ENCODE measurements around the gene TBX5.

Gene TBX5

GRCh38 chr12:114405519-114406271, at the start of gene TBX5:
TSS of gene TBX5 (minus strand) at chr12:114406144. CDS start at chr12:114403898, 2,246 bp downstream.
- peaks cover 100% of the 10 kb centered on the region for H3K27me3 ChIP-seq (ENCODE audit: control insufficient read depth, insufficient read depth, low read length)
- no peaks in the 10 kb centered on the region for H3K9me3 ChIP-seq (ENCODE audit: control insufficient read depth, insufficient read depth, low read length)
- H3K4me3 ChIP-seq (ENCODE audit: low read depth, low read length), result no peak within 1 kb of the TSS
- H3K9ac ChIP-seq (ENCODE audit: low read depth, low read length), result no peak within 1 kb of the TSS
- H3K36me3 ChIP-seq (ENCODE audit: control insufficient read depth, insufficient read depth, low read length), result no peaks in the 10 kb centered on the region
- no peak within 1 kb of the TSS for H3K27ac ChIP-seq (ENCODE audit: low read depth, low read length)
- H3K4me1 ChIP-seq (ENCODE audit: control insufficient read depth, insufficient read depth, low read length), result peaks cover 46% of the 10 kb centered on the region

DNA sequence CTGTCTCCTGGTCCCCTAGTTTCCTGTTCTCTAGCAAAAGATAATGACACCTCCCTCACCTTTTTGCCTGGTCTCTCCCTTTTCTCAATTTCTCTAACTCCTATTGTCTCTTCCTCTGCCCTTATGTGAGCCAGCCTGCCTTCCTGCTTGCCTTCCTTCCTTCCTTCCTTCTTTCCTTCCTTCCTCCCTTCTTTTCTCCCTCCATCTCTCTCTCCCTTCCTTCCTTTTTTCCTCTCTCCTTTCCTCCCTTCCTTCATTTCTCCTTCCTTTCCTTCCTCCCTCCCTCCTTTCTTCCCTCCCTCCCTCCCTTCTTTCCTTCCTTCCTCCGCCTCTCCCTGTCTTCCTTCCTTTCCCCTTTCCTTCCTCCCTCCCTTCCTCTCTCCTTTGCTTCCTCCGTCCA, 45.7 kb upstream of the TBX5 start:
- Histone ChIP-seq H3K9ac (ENCODE audit: low read depth, low read length) (no peak overlapping the region), H3K36me3 (ENCODE audit: control insufficient read depth, insufficient read depth, low read length) (no peaks in the 10 kb centered on the region), H3K27me3 (ENCODE audit: control insufficient read depth, insufficient read depth, low read length) (peaks cover 88% of the 10 kb centered on the region), H3K9me3 (ENCODE audit: control insufficient read depth, insufficient read depth, low read length) (no peaks in the 10 kb centered on the region), H3K4me1 (ENCODE audit: control insufficient read depth, insufficient read depth, low read length) (peaks cover 19% of the 10 kb centered on the region), H3K27ac (ENCODE audit: low read depth, low read length) (no peak overlapping the region), H3K4me3 (ENCODE audit: low read depth, low read length) (no peak overlapping the region)

- Histone ChIP-seq H3K4me3 (ENCODE audit: low read depth, low read length) (no peak overlapping the region), H3K9ac (ENCODE audit: low read depth, low read length) (no peak overlapping the region), H3K36me3 (ENCODE audit: control insufficient read depth, insufficient read depth, low read length) (no peaks in the 10 kb centered on the region), H3K27ac (ENCODE audit: low read depth, low read length) (no peak overlapping the region), H3K9me3 (ENCODE audit: control insufficient read depth, insufficient read depth, low read length) (no peaks in the 10 kb centered on the region), H3K27me3 (ENCODE audit: control insufficient read depth, insufficient read depth, low read length) (peaks cover 91% of the 10 kb centered on the region), H3K4me1 (ENCODE audit: control insufficient read depth, insufficient read depth, low read length) (peaks cover 19% of the 10 kb centered on the region)
These were observed 44.8 kb upstream of the TBX5 start for GRCh38 chr12:114450515-114451300.

- Histone ChIP-seq H3K36me3 (ENCODE audit: control insufficient read depth, insufficient read depth, low read length) (no peaks in the 10 kb centered on the region), H3K4me1 (ENCODE audit: control insufficient read depth, insufficient read depth, low read length) (peaks cover 19% of the 10 kb centered on the region), H3K27ac (ENCODE audit: low read depth, low read length) (no peak overlapping the region), H3K9ac (ENCODE audit: low read depth, low read length) (no peak overlapping the region), H3K27me3 (ENCODE audit: control insufficient read depth, insufficient read depth, low read length) (peaks cover 95% of the 10 kb centered on the region), H3K9me3 (ENCODE audit: control insufficient read depth, insufficient read depth, low read length) (no peaks in the 10 kb centered on the region), H3K4me3 (ENCODE audit: low read depth, low read length) (no peak overlapping the region)
These were observed 44.1 kb upstream of the TBX5 start for GRCh38 chr12:114450019-114450418.

DNA sequence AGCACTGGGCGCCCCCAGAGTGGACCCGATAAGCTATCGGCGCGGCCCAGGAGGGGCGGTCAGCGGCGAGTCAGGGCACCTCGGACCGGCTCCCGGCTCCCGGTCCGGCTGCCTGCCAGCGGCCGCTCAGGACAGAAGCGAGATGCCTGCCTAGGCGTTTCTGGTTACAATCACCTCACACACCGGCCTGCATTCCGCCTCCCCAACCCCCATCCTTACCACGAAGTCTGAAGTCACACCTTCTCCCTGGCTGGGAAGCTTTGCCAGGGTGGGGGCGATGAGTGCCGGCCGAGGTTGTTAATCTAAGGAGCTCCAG, 42.6 kb upstream of the TBX5 start:
- peak overlapping the region; percentile 11; the same call in 1 of the 2 replicates for H3K4me3 ChIP-seq (ENCODE audit: low read depth, low read length)
- H3K4me1 ChIP-seq (ENCODE audit: control insufficient read depth, insufficient read depth, low read length), result peaks cover 24% of the 10 kb centered on the region
- H3K36me3 ChIP-seq (ENCODE audit: control insufficient read depth, insufficient read depth, low read length), result no peaks in the 10 kb centered on the region
- no peak overlapping the region for H3K27ac ChIP-seq (ENCODE audit: low read depth, low read length)
- no peak overlapping the region for H3K9ac ChIP-seq (ENCODE audit: low read depth, low read length)
- peaks cover 98% of the 10 kb centered on the region for H3K27me3 ChIP-seq (ENCODE audit: control insufficient read depth, insufficient read depth, low read length)
- no peaks in the 10 kb centered on the region for H3K9me3 ChIP-seq (ENCODE audit: control insufficient read depth, insufficient read depth, low read length)

GRCh38 chr12:114447799-114448617, 42.1 kb upstream of the TBX5 start:
- Histone ChIP-seq H3K4me3 (ENCODE audit: low read depth, low read length) (peak overlapping the region; percentile 11; the same call in 1 of the 2 replicates), H3K9me3 (ENCODE audit: control insufficient read depth, insufficient read depth, low read length) (no peaks in the 10 kb centered on the region), H3K27me3 (ENCODE audit: control insufficient read depth, insufficient read depth, low read length) (peaks cover 100% of the 10 kb centered on the region), H3K9ac (ENCODE audit: low read depth, low read length) (no peak overlapping the region), H3K27ac (ENCODE audit: low read depth, low read length) (no peak overlapping the region), H3K4me1 (ENCODE audit: control insufficient read depth, insufficient read depth, low read length) (peaks cover 24% of the 10 kb centered on the region), H3K36me3 (ENCODE audit: control insufficient read depth, insufficient read depth, low read length) (no peaks in the 10 kb centered on the region)

- H3K4me1 ChIP-seq (ENCODE audit: control insufficient read depth, insufficient read depth, low read length), result peaks cover 24% of the 10 kb centered on the region
- H3K27me3 ChIP-seq (ENCODE audit: control insufficient read depth, insufficient read depth, low read length), result peaks cover 100% of the 10 kb centered on the region
- H3K36me3 ChIP-seq (ENCODE audit: control insufficient read depth, insufficient read depth, low read length), result no peaks in the 10 kb centered on the region
- no peaks in the 10 kb centered on the region for H3K9me3 ChIP-seq (ENCODE audit: control insufficient read depth, insufficient read depth, low read length)
- no peak overlapping the region for H3K9ac ChIP-seq (ENCODE audit: low read depth, low read length)
- no peak overlapping the region for H3K27ac ChIP-seq (ENCODE audit: low read depth, low read length)
- no peak overlapping the region for H3K4me3 ChIP-seq (ENCODE audit: low read depth, low read length)
These were observed 41.4 kb upstream of the TBX5 start for GRCh38 chr12:114447274-114447716.

DNA sequence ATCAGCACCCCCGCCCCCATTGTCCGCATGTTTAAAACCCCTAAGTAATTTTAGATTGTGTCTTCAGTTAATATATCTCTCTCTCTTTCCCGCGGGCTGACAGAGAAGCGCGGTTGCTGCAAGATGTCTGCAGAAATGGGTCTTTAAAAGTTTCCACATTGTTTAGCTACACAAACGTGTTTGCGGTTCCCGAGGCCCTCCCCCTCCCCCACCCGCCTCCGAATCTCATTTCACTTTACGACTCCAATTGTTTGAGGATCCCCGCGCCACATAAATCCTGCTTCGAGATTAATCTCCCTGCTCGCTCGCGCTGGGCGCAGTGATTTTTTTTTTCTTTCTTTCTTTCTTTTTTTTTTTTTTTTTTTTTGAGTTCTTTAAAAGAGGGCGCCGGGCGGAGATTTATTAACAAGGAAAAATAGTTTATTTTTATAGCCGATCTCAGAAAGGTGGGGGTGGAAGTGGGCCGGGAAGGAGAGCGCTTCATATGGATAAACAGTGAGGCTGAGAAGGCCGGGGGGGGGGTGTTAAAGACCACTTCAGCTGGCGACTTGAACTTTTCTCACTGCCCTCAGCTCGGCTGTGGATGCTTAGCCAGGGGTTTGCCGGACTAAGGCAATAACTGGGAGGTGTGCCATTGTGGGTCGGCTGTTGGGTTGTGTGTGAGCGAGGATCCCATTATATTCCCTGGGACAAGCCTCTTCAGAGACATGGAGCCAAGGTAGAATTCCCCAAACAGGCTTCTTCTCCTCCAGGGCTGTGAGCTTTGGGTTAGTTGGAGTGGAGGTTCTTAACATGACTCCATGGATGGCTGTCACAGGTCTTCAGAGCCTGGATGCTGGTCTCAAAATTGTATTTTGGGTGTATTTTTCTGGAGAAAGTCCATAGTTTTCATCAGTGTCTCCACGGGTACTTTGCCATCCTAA, 39.7 kb upstream of the TBX5 start:
- Histone ChIP-seq H3K27ac (ENCODE audit: low read depth, low read length) (no peak overlapping the region), H3K4me1 (ENCODE audit: control insufficient read depth, insufficient read depth, low read length) (peaks cover 24% of the 10 kb centered on the region), H3K27me3 (ENCODE audit: control insufficient read depth, insufficient read depth, low read length) (peaks cover 100% of the 10 kb centered on the region), H3K9ac (ENCODE audit: low read depth, low read length) (no peak overlapping the region), H3K9me3 (ENCODE audit: control insufficient read depth, insufficient read depth, low read length) (no peaks in the 10 kb centered on the region), H3K4me3 (ENCODE audit: low read depth, low read length) (no peak overlapping the region), H3K36me3 (ENCODE audit: control insufficient read depth, insufficient read depth, low read length) (no peaks in the 10 kb centered on the region)

GRCh38 chr12:114444422-114445279, 38.7 kb upstream of the TBX5 start:
- peaks cover 100% of the 10 kb centered on the region for H3K27me3 ChIP-seq (ENCODE audit: control insufficient read depth, insufficient read depth, low read length)
- H3K36me3 ChIP-seq (ENCODE audit: control insufficient read depth, insufficient read depth, low read length), result no peaks in the 10 kb centered on the region
- no peak overlapping the region for H3K4me3 ChIP-seq (ENCODE audit: low read depth, low read length)
- H3K9me3 ChIP-seq (ENCODE audit: control insufficient read depth, insufficient read depth, low read length), result no peaks in the 10 kb centered on the region
- no peak overlapping the region for H3K9ac ChIP-seq (ENCODE audit: low read depth, low read length)
- peaks cover 19% of the 10 kb centered on the region for H3K4me1 ChIP-seq (ENCODE audit: control insufficient read depth, insufficient read depth, low read length)
- no peak overlapping the region for H3K27ac ChIP-seq (ENCODE audit: low read depth, low read length)
